GM04503 (cell line): Measurements from ENCODE around the gene CLCN5.
A peak's percentile ranks its signal among the peaks of the same experiment; 100 is the strongest.

Source experiments
- DNase-seq: peaks from one replicate; pipeline ENCODE4 v3.0.0-alpha.2; 2012; ENCODE audit warnings: low read depth

The CLCN5 gene

GRCh38 chrX:50081282-50081889 lies 159.0 kb downstream of the CLCN5 start:
- no peak for DNase-seq

- no peak for DNase-seq
Measured at GRCh38 chrX:50082741-50083140, 160.3 kb downstream of the CLCN5 start.

GRCh38 chrX:50088645-50089044 lies 166.2 kb downstream of the CLCN5 start:
- DNase-seq = no peak

- no peak for DNase-seq
Measured at GRCh38 chrX:50093625-50094024, 171.2 kb downstream of the CLCN5 start.

GRCh38 chrX:50097071-50097470 lies 174.7 kb downstream of the CLCN5 start:
- no peak for DNase-seq

- DNase-seq = no peak
Measured at GRCh38 chrX:50098241-50098640, 175.8 kb downstream of the CLCN5 start.

GRCh38 chrX:50098749-50099148 lies 176.4 kb downstream of the CLCN5 start:
- DNase-seq = no peak

GRCh38 chrX:50099331-50099730 lies 176.9 kb downstream of the CLCN5 start:
- DNase-seq = no peak

- no peak for DNase-seq
Measured at GRCh38 chrX:50100188-50100587, 177.8 kb downstream of the CLCN5 start.

GRCh38 chrX:50103176-50103575 lies 180.8 kb downstream of the CLCN5 start:
- no peak for DNase-seq

GRCh38 chrX:50103866-50104566 lies 181.6 kb downstream of the CLCN5 start:
- no peak for DNase-seq

GRCh38 chrX:50106051-50106675 lies 183.8 kb downstream of the CLCN5 start:
- no peak for DNase-seq

- DNase-seq = peak; percentile 11
Measured at GRCh38 chrX:50107470-50107869, 185.1 kb downstream of the CLCN5 start.

GRCh38 chrX:50108264-50108663 lies 185.9 kb downstream of the CLCN5 start:
- no peak for DNase-seq

- no peak for DNase-seq
Measured at GRCh38 chrX:50111742-50112141, 189.3 kb downstream of the CLCN5 start.

GRCh38 chrX:50114113-50114512 lies 191.7 kb downstream of the CLCN5 start:
- no peak for DNase-seq

GRCh38 chrX:50115973-50116372 lies 193.6 kb downstream of the CLCN5 start:
- DNase-seq = no peak

- no peak for DNase-seq
Measured at GRCh38 chrX:50117476-50117875, 195.1 kb downstream of the CLCN5 start.

GRCh38 chrX:50125480-50125879 lies 203.1 kb downstream of the CLCN5 start:
- DNase-seq = no peak

GRCh38 chrX:50147972-50148371 lies 225.6 kb downstream of the CLCN5 start:
- DNase-seq = no peak
